HT-29 (cell line): Measurements from ENCODE around the gene PATL2. TPM values are rescaled to one million over a fixed set of nuclear protein-coding genes. Genes with fewer than 3 reads are reported as not detected.
"Not testable (repeated sequence)": the region's sequence is repeated elsewhere in the genome, so short reads cannot be mapped to it uniquely, and the experiment has no call there.

Source experiments
- DNase-seq: peaks from one replicate; pipeline ENCODE4 v3.0.0-alpha.2; 2015; ENCODE audit warnings: low spot score
- total RNA-seq: library from RNA; depleted of rRNA; stranded (reverse); fragments of >200 nt; shearing (Covaris generic); gene quantifications from 2 replicates; pipeline ENCODE4 v1.2.3, GENCODE V29; 2014; rRNA removed

PATL2 gene
- 0.20 TPM in 1 of 2 replicates, not detected in the other for total RNA-seq

GRCh38 chr15:44711096-44711742 is at the start of gene PATL2, which contains the start of gene B2M:
PATL2 (minus strand) TSS chr15:44711323; CDS start chr15:44676490, 34,833 bp downstream.
B2M (plus strand) TSS chr15:44711517; CDS start chr15:44711547, 30 bp downstream.
- peak; percentile 100 for DNase-seq

- no peak for DNase-seq
Measured at GRCh38 chr15:44753345-44753744, 42.2 kb upstream of the PATL2 start.

- not testable (repeated sequence) for DNase-seq
Measured at GRCh38 chr15:44743454-44743853, 32.3 kb upstream of the PATL2 start.

DNA sequence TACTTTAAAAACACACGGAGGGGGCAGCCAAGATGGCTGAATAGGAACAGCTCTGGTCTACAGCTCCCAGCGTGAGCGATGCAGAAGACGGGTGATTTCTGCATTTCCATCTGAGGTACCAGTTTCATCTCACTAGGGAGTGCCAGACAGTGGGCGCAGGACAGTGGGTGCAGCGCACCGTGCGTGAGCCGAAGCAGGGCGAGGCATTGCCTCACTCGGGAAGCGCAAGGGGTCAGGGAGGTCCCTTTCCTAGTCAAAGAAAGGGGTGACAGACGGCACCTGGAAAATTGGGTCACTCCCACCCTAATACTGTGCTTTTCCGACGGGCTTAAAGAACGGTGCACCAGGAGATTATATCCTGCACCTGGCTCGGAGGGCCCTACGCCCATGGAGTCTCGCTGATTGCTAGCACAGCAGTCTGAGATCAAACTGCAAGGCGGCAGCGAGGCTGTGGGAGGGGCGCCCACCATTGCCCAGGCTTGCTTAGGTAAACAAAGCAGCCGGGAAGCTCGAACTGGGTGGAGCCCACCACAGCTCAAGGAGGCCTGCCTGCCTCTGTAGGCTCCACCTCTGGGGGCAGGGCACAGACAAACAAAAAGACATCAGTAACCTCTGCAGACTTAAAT is 28.2 kb upstream of the PATL2 start:
- not testable (repeated sequence) for DNase-seq

- DNase-seq: peak; percentile 86
Measured at GRCh38 chr15:44738340-44738984, 27.3 kb upstream of the PATL2 start.

GRCh38 chr15:44736181-44736765 is 25.1 kb upstream of the PATL2 start, which contains the start of gene TRIM69:
TRIM69 (plus strand) TSS chr15:44736528; CDS start chr15:44736705, 177 bp downstream.
- no peak for DNase-seq

GRCh38 chr15:44735482-44736180 is 24.5 kb upstream of the PATL2 start:
- no peak for DNase-seq

DNA sequence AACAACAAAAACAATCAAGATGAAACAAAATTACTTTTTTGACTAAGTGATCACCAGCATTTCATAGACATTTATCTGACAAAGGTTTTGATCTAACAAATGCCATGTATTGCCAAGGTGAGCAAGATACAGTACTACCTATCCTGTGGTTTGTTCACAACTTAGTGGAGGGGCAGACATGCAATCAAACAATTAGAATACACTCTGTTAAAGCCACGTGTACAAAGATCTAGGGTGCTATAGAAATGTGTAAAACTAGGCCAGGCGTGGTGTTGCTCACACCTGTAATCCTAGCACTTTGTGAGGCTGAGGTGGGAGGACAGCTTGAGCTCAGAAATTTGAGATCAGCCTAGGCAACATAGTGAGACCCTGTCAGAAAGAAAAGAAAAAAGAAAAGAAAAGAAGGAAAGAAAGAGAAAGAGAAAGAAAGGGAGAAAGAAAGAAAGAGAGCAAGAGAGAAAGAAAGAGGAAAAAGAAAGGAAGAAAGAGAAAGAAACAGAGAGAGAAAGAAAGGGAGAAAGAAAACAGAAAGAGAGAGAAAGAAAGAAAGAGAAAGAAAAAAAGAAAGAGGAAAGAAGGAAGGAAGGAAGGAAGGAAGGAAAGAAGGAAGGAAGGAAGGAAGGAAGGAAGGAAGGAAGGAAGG is 23.8 kb upstream of the PATL2 start:
- DNase-seq: no peak

DNA sequence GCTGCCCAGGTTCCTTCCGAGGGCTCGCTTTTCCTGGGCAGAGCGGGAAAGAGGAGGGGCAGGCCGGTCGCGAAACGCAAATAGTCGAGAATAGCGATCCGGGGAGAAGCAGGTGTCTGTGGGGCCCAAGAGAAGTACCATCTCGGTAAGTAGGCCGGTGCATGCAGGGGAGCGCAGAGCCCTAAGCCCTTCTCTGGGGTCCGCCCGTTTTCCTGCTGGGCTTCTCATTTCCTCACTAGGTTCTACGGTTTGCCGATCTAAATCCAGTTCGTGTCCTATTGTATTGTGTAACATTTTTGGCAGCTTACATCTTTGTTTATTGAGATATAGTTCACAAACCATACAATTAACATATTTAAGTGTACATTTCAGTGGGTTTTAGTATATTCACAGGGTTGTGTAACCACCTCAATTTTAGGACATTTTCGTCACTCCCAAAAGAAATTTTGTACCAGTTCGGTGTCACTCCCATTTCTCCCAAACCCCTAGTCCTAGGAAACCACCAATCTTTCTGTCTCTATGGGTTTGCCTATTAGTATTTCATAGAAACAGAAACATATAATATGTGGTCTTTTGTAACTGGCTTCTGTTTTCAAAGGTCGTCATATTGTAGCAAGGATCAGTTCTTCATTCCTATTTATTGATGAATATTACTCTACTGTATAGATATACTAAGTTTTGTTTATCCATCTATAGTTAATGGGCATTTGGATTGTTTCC is 18.4 kb upstream of the PATL2 start:
- DNase-seq: no peak

GRCh38 chr15:44728576-44729407 is 17.7 kb upstream of the PATL2 start:
- DNase-seq: peak; percentile 99

DNA sequence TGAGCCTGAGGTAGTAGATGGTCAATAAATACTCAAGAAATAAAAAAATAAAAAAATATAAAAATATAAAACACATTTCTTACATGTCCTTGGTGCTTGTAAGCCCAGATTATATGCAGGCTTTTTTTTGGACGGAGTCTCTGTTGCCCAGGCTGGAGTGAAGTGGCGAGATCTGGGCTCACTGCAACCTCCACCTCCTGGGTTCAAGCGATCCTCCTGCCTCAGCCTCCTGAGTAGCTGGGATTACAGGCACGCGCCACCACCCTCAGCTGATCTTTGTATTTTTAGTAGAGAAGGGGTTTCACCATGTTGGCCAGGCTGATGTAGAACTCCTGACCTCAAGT is 17.1 kb upstream of the PATL2 start:
- DNase-seq: not testable (repeated sequence)

DNA sequence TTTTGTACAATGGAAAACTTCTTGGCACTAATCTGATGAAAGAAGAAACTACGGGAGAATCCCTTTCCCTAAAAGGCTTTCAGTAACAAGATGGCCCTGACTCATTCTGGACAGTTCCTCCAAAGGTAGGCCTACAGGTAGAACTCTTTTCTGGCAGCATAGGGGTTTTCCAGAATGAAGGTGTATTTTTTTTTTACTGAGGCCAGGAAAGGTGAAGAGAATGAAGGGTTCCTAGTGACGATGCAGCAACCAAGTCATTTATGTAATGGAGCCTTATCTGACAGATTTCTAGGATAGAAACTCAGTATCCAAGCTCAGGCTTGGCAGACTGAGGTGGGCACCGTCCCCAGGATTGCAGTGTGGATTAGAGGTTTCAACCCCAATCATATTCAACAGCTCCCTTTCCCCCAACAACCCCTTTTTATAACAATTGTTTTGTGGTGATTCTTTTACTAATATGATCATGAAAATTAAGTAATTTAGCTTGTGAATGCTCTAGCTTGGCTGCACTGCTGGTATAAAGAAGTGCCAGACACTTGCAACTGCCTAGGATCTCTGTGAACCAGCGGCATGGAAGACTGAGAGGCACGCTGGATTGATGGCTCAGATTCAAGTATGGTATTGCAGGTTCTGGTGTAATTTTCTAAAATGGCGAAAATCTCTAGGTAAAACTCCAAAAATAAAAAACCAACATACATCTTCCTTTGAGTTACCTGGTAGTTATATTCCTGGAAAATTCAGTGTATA is 16.5 kb upstream of the PATL2 start:
- no peak for DNase-seq

- peak; percentile 93 for DNase-seq
Measured at GRCh38 chr15:44726568-44727484, 15.7 kb upstream of the PATL2 start.

DNA sequence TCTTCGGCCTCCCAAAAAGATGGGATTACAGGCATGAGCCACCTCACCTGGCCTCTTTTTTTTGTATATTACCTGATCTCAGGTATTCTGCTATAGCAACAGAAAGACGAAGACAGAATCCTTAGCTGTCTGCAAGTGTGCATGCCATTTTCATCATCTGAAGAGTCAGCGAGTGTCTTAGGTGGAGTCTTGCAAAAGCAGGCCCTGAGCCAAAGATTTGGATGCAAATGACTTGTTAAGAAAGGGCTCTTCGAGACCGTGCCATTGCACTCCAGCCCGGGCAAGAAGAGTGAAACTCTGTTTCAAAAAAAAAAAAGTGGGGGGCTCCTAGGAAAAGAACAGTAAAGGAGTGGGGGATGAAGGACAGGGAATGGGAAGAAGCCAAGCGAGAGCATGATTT is 15.0 kb upstream of the PATL2 start:
- DNase-seq: no peak

- DNase-seq: no peak
Measured at GRCh38 chr15:44722011-44722410, 10.9 kb upstream of the PATL2 start.

DNA sequence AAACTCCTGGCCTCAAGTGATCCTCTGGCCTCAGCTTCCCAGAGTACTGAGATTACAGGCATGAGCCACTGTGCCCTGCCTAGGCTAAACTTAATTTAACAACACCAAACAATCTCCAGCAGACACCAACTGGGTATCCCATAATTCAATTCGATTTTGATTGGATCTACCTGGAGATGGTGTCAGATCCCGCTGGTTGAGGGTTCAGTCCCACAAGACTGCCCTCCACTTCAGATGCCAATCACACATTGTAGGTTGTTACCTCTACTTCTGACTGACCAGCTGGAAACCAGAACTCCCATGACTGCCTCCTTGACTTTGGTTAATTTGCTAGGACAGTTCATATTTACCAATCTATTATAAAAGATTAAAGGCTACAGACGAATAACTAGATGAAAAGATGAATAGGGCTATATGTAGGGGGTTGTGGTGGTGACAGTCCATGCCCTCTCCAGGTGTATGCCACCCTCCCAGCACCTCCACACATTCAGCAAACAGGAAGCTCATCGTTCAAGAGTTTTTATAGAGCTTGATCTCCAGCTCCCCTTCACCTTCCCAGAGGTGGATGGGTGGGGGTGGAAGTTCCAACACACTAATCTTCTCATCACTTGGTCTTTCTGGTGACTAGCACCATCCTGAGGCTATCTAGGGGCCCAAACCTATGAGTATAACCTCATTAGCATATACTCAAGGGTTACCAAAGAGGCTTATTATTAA is 9.5 kb upstream of the PATL2 start:
- no peak for DNase-seq

- not testable (repeated sequence) for DNase-seq
Measured at GRCh38 chr15:44720000-44720435, 8.9 kb upstream of the PATL2 start.
